ENCODE results near the gene TMEM147.

The TMEM147 gene

GRCh38 chr19:35558400-35559280, 13.2 kb downstream of the TMEM147 start:
- no peaks in the 10 kb centered on the region; the same call in 1 of the 2 replicates for H3K9me3 ChIP-seq (ENCODE audit: control insufficient read depth, insufficient read depth, low read depth, low read length)
- CTCF ChIA-PET: interaction anchor here (0.6 to 4.7 kb wide), 10 partner anchors 11 to 264 kb away, joined by 3 to 53 read pairs (median 4); partner anchors contain the start of gene COX6B1
- peaks cover 10% of the 10 kb centered on the region for H3K4me1 ChIP-seq (ENCODE audit: control insufficient read depth, insufficient read depth, low read length)
- no peak overlapping the region for H3K27ac ChIP-seq (ENCODE audit: extremely low read depth, low read depth, low read length)
- H3K4me3 ChIP-seq (ENCODE audit: low read depth, low read length): no peak overlapping the region
- no peaks in the 10 kb centered on the region for H3K36me3 ChIP-seq (ENCODE audit: control insufficient read depth in 2 of 2, insufficient read depth in 1 of 2, low read length in 2 of 2)
- POLR2A ChIA-PET: interaction anchor here (0.5 to 2.1 kb wide), 14 partner anchors 10 to 187 kb away, joined by 3 to 12 read pairs (median 4); partner anchors contain the start of genes COX6B1, HAUS5, PSENEN and RBM42
- TF ChIP-seq ZFP3 (tag by site-specific recombination; IDR thresholded peaks at IDR 0.05; ENCODE audit: low read depth) (no peak), KLF7 (tag by site-specific recombination; IDR thresholded peaks at IDR 0.05; ENCODE audit: borderline replicate concordance) (no peak), ZNF704 (tag by site-specific recombination; IDR thresholded peaks at IDR 0.05) (no peak), ZNF114 (tag by site-specific recombination; IDR thresholded peaks at IDR 0.05) (no peak), ZNF548 (tag by site-specific recombination; IDR thresholded peaks at IDR 0.05) (no peak), ZNF239 (tag by site-specific recombination; IDR thresholded peaks at IDR 0.05) (no peak), ZNF423 (tag by site-specific recombination; IDR thresholded peaks at IDR 0.05) (0 out of 2 replicates have a peak, but pooled peaks have one; percentile 39), BCL11A (tag by site-specific recombination; IDR thresholded peaks at IDR 0.05; ENCODE audit: low read depth) (no peak), SP3 (tag by site-specific recombination; IDR thresholded peaks at IDR 0.05) (peak; percentile 71; the same call in 1 of the 2 replicates), ZNF596 (tag by site-specific recombination; IDR thresholded peaks at IDR 0.05) (0 out of 2 replicates have a peak, but pooled peaks have one; percentile 52), ZNF280C (tag by site-specific recombination; IDR thresholded peaks at IDR 0.05) (no peak), ZNF529 (tag by site-specific recombination; IDR thresholded peaks at IDR 0.05; ENCODE audit: insufficient replicate concordance) (no peak), FEZF1 (tag by site-specific recombination; IDR thresholded peaks at IDR 0.05) (no peak), ZSCAN23 (tag by site-specific recombination; IDR thresholded peaks at IDR 0.05) (0 out of 2 replicates have a peak, but pooled peaks have one; percentile 29), ZNF558 (tag by site-specific recombination; IDR thresholded peaks at IDR 0.05) (no peak), ZNF341 (tag by site-specific recombination; IDR thresholded peaks at IDR 0.05; ENCODE audit: low read depth) (peak; percentile 23; the same call in 1 of the 2 replicates), ZNF335 (tag by site-specific recombination; conservative IDR thresholded peaks at IDR 0.05) (peak; percentile 91), ZNF155 (tag by site-specific recombination; IDR thresholded peaks at IDR 0.05) (no peak), ZNF146 (tag by site-specific recombination; IDR thresholded peaks at IDR 0.05) (0 out of 2 replicates have a peak, but pooled peaks have one; percentile 6), ZNF610 (tag by site-specific recombination; IDR thresholded peaks at IDR 0.05; ENCODE audit: borderline replicate concordance) (no peak), ZNF670 (tag by site-specific recombination; IDR thresholded peaks at IDR 0.05; ENCODE audit: low read depth) (no peak), SCRT2 (tag by site-specific recombination; IDR thresholded peaks at IDR 0.05) (0 out of 2 replicates have a peak, but pooled peaks have one; percentile 33), ZNF664 (tag by site-specific recombination; IDR thresholded peaks at IDR 0.05) (no peak), ZEB2 (tag by site-specific recombination; IDR thresholded peaks at IDR 0.05) (peak; percentile 64; the same call in 1 of the 2 replicates), ZBTB11 (tag by site-specific recombination; conservative IDR thresholded peaks at IDR 0.05; ENCODE audit: low read depth) (no peak), ZNF274 (IDR thresholded peaks at IDR 0.05; ENCODE audit: low read length) (no peak), ZNF274 (tag by site-specific recombination; IDR thresholded peaks at IDR 0.05; ENCODE audit: borderline replicate concordance) (peak; percentile 46; the same call in 1 of the 2 replicates)
- TF ChIP-seq, protein P1, sequence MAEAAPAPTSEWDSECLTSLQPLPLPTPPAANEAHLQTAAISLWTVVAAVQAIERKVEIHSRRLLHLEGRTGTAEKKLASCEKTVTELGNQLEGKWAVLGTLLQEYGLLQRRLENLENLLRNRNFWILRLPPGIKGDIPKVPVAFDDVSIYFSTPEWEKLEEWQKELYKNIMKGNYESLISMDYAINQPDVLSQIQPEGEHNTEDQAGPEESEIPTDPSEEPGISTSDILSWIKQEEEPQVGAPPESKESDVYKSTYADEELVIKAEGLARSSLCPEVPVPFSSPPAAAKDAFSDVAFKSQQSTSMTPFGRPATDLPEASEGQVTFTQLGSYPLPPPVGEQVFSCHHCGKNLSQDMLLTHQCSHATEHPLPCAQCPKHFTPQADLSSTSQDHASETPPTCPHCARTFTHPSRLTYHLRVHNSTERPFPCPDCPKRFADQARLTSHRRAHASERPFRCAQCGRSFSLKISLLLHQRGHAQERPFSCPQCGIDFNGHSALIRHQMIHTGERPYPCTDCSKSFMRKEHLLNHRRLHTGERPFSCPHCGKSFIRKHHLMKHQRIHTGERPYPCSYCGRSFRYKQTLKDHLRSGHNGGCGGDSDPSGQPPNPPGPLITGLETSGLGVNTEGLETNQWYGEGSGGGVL (tag by site-specific recombination; IDR thresholded peaks at IDR 0.05): no peak

All from HEK293 (cell line).